HepG2 (cell line): ENCODE data around the gene BRI3BP.

ENCODE experiments used
- CTCF ChIP-seq: sonication (generic); formaldehyde crosslinking; IDR thresholded peaks from 2 replicates; pipeline ENCODE4 v1.5.0; 2020; ENCODE audit warnings: mild to moderate bottlenecking, missing genetic modification reagents, moderate library complexity
- JUN ChIP-seq: sonication (generic); formaldehyde crosslinking; IDR thresholded peaks from 2 replicates; pipeline ENCODE4 v1.4.0; 2020; ENCODE audit warnings: mild to moderate bottlenecking, missing genetic modification reagents
- ZNF362 ChIP-seq: sonication (generic); formaldehyde crosslinking; IDR thresholded peaks from 2 replicates; pipeline ENCODE4 v1.4.0; 2020; ENCODE audit warnings: missing genetic modification reagents, mild to moderate bottlenecking, borderline replicate concordance
- ZNF484 ChIP-seq: sonication (generic); formaldehyde crosslinking; IDR thresholded peaks from 2 replicates; pipeline ENCODE4 v1.5.1; 2020; ENCODE audit warnings: mild to moderate bottlenecking, low read depth, missing genetic modification reagents, borderline replicate concordance

GRCh38 chr12:124956571-124956970 lies 36.9 kb upstream of the BRI3BP start:
- TF ChIP-seq ZNF362 (CRISPR knock-in tag) (no peak), CTCF (CRISPR knock-in tag) (no peak), JUN (CRISPR knock-in tag) (no peak), ZNF484 (CRISPR knock-in tag) (no peak)
